Activated gamma-delta T cell treated with Interleukin-2 at 50 U/mL for 16 hours (primary cell): ENCODE data around the gene UBAC1.
"Not testable (repeated sequence)": the region's sequence is repeated elsewhere in the genome, so short reads cannot be mapped to it uniquely, and the experiment has no call there.

ENCODE experiments used
- DNase-seq: peaks from one replicate; pipeline ENCODE4 v3.0.0-alpha.2; 2020

UBAC1 gene

GRCh38 chr9:135892327-135892726 is 68.8 kb downstream of the UBAC1 start:
- not testable (repeated sequence) for DNase-seq

GRCh38 chr9:135891027-135891631 is 70.0 kb downstream of the UBAC1 start:
- DNase-seq: no peak

GRCh38 chr9:135890190-135891026 is 70.8 kb downstream of the UBAC1 start:
- DNase-seq: no peak

- DNase-seq: no peak
Measured at GRCh38 chr9:135889564-135890189, 71.5 kb downstream of the UBAC1 start.

- DNase-seq: no peak
Measured at GRCh38 chr9:135888766-135889394, 72.3 kb downstream of the UBAC1 start.

GRCh38 chr9:135888126-135888765 is 72.9 kb downstream of the UBAC1 start:
- DNase-seq: no peak

- DNase-seq: peak; percentile 64
Measured at GRCh38 chr9:135887585-135888050, 73.6 kb downstream of the UBAC1 start.

GRCh38 chr9:135887021-135887507 is 74.1 kb downstream of the UBAC1 start:
- DNase-seq: no peak

- no peak for DNase-seq
Measured at GRCh38 chr9:135886147-135886981, 74.8 kb downstream of the UBAC1 start.

- DNase-seq: no peak
Measured at GRCh38 chr9:135885100-135885853, 75.9 kb downstream of the UBAC1 start.

GRCh38 chr9:135884328-135885035 is 76.7 kb downstream of the UBAC1 start:
- DNase-seq: no peak

GRCh38 chr9:135883410-135884089 is 77.6 kb downstream of the UBAC1 start:
- DNase-seq: no peak
